HK-2 (cell line): Measurements from ENCODE around the gene SMIM32.

ENCODE experiments used
- DNase-seq: peaks from one replicate; pipeline ENCODE4 v3.0.0-alpha.2; 2018; ENCODE audit not compliant: unreplicated experiment

The SMIM32 gene

DNA sequence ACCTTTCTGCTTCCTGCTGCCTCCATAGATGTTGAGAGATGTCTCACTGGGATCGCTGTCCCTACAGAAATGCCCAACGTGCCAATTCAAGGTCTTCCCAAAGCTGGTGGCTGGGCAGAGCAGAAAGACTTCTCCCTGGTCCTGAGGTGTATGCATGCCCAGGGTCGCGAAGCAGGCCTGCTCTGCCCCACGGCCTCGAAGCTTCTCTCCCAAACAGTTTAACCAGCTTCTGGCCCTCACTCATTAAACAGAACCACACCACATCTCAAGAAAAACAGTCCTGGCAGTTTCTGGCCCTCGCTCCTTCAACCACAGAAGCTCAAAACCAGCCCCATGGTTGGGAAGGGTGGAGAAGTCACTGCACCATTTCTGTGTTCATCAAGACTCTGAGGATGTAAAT lies 14.7 kb upstream of the SMIM32 start:
- DNase-seq = no peak

DNA sequence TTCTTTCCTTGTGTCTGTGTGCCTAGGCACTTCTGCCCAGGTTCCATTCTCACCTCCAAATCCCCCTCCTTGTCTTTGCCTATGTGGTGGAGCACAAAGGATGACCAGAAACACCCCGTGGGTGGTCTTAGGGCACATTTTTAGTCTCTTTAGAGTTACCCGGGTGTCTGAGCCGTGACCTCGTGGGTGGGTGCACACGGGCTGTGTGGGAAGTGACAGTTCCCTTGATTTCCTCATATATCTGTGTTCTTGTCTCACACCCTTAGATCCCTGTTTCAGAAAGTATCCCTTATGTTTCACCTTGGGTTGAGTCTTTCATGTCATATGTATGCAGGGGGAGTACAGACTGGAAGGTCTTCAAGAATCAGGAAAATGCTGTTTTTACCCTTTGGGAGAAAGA lies 13.4 kb upstream of the SMIM32 start:
- no peak for DNase-seq

DNA sequence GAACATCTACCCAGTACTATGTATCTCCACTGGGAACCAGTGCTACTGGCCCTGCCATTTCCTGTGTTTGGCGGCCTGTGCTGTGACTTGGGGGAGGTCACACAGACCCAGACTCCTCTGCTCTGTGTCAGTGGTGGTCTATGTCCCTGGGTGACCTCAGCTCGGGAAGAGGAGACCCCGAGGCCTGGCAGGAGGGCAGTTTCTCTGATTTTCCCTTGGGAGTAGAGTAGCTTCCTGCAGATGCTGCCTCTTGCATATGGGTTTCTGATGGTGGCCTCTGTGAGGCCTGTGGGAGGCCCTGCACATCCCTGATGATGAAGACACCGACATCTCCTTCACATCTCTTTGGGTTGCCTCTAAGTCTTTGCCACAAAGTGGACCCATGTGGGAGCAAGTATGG lies 13.0 kb upstream of the SMIM32 start:
- no peak for DNase-seq

DNA sequence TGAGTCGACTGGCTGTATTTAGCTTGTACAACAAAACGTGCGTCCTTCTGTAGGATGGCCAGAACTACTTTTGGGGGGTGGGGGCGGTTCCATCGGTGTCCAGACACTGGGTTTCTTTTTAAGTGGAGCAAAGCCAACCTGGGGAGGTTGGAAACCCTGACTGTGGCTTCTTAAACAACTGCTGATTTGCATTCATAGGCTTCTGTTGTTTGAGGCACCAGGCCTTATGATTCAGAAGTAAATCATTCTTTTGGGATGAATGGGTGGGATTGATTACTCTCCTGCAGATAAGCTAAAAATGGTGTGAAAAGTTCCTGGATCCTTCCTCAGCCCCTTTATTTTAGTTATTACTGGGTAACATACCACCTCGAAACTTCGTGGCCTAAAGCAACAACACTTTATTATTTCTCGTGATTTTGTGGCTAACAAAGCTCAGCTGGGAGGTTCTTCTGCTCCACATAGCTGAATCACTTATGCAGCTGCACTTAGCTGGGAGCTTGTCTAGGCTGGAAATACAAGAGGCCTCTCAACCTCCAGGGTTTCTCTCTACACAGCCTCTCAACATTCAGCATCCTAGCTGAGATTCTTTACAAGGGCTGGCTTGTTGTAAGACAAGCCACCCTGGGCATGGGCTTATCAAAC lies 12.2 kb upstream of the SMIM32 start:
- no peak for DNase-seq

DNA sequence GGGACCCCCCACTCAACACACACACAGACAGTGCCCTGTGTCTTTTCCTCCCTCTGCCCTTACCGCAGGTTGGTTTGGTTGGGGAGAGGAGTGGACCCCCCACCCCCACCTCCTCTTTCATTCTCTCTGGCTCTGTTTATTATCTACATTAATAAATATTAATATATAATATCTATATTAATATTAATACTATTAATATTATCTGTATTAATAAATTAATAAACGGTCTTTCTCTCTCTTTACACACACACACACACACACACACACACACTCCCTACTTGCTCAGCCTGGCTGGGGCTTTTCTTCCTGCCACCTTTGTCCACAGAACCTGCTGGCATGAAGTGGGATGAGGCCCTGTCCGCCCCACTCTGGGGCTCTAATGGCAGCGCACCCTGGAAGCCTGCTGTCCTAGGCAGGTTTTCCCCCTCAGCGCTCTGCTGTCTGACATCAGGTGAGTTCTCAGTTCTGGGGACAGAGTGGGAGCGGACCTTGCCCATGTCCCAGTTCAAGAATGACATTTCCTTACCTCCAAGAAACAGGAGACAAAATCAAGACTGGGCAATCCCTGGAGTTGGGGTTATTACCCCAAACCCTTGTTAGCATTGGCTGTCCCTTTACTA lies 10.5 kb upstream of the SMIM32 start:
- DNase-seq = no peak

DNA sequence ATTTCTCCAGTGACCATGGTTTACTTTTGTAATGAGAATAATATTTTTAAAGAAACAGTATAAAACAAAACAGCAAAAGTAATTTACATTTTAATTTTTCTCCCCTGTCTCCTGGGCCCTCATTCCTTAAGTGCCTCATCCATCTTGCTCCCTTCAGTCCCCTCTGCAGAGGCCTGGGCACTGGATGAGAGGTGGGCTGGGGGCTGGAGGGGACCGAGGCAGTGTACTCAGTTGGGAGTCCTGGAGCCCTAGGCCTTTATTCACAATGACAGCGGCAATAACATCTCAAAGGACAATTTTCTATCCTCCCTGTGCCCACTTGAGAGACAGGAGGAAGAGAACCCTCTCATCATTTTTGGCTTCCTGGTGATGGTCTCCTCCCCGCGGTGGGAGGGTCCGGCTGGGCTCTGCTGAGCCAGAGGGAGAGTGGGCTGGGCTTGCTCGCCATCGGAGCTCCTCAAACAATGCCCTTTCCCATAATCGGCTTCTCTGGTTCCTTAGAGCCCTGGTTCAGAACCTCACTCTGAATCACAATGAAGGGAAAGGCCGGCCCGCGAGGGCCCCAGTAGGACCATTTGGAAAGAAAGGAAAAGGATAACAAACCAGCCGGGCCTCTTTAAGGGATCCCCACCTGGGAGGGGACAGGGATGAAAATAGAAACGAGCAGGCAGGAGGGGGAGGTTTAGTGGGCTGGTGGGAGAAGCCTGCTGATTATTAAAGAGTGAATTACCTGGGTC lies 9.7 kb upstream of the SMIM32 start:
- no peak for DNase-seq

DNA sequence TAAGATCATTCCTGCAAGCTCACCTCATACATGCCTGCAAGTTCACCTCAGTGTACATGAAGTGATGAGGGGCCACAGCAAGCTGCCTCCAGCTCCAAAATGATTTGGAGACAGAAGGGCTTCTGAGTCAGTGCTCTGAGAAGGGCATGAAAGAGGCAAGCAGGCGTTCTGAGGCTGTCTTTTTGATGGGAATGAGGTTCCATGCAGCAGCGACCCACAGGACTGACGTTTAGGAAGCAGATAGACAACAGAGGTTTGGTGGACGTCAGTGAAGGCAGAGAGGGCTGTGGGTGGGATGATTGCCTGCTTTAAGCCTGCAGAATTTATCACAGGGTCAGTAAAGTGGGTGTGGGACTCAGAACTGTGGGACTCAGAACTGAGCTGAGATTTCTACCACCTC lies 8.9 kb upstream of the SMIM32 start:
- no peak for DNase-seq

DNA sequence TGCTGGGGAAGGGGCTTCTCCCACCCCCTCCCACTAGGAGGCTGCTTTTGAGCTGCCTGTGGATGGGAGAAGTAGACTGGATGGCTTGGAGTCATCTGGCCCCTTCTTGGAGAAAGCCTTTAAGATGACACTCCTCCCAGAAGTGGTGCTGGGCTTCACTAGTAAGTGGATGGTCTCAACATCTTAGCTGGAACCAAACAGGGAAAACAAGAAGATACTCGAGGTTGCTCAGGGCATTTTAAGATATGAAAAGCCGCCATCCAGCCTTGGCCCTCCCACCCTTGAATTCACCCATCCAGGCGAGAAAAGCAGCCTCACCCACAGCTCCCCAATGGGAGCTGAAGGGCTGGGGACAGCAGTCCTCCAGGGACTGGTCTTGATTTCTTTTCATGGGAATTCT lies 7.8 kb upstream of the SMIM32 start:
- no peak for DNase-seq

DNA sequence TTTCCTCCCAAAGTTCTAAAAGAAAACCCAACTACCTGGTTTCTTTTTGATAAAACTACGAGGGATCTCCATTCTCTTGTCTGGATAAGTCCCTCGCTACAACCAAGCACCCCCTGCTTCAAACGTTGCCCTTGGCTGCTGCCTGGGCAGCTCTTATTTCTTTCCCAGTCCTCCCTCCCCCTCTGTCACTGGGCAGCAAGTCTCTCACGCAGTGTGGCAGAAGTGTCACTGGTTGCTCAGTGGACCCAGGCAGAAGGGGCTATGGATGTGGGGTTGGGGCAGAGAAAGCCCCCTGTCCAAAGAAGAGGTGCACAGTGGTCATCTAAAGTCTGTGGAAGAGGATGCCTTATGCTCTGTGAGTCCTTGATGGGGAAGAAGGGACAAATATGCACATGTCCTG lies 7.2 kb upstream of the SMIM32 start:
- no peak for DNase-seq

DNA sequence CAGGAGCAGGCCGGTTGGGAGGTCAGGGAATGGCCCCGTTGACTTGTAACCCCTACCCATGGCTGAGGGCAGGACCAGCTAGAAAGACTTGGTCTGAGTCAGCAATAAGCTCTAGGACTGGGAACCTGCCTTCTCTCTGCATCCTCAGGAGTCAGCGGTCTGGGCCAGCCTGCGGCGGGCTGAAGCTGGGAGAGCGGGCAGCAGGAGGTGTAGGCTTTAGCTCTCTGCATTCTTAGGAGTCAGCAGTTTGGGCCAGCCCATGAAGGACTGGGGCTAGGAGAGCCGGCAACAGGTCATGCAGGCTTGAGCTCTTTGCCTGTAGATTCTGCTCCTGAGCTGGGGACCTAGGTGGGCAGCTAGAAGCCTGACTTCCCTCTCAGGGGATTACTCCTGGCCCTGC lies 6.4 kb upstream of the SMIM32 start:
- DNase-seq = no peak

DNA sequence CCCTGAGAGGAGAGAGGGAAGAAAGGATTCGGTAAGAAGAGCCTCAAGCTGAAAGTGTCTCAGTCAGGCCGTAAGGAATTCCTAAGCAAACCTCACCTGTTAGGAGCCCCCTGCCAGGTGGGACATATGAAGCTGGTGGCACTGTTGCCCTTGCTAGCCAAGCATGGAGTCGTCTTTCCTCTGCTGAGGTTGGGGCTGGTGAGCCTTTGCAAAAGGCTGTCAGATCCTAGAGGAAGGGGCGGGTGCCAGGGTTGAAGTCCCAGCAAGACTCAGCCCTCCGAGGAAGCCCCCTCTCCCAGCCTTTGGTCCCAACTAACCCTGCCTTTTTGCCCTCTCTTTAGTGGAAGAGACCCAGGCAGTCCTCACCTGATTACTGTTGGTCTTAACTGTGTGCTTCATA lies 5.5 kb upstream of the SMIM32 start:
- DNase-seq = no peak

DNA sequence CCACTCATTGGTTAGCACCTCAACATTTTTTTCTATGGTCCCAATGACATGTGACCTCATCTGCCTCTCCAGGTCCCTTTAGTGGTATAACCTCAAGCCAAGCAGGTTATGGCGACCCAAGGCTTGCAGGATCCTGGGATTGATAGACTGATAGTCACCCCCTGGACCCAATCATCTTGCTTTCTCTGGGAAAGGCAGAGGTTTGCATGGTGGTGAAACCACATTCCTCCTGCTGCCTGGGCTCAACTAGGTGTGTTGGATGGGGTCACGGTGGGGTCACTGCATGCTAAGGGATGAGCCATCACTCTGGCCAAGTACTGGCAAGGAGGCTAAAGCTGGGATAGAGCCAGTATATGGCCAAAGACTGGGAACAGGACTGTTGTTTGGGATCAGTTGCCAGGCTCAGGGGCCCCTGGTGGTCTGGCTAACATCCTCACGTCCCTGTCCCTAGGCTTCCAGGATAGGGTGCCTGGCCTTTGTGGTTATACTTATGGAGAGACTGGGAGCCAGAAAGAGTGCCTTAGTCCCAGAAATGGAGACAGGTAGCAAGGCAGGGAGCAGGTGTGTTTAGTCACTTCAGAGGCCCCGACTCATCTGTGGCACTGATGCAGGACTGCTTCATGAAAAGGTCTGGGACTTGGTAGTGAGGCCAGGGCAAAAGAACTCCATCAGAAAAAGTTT lies 4.6 kb upstream of the SMIM32 start:
- DNase-seq = no peak

DNA sequence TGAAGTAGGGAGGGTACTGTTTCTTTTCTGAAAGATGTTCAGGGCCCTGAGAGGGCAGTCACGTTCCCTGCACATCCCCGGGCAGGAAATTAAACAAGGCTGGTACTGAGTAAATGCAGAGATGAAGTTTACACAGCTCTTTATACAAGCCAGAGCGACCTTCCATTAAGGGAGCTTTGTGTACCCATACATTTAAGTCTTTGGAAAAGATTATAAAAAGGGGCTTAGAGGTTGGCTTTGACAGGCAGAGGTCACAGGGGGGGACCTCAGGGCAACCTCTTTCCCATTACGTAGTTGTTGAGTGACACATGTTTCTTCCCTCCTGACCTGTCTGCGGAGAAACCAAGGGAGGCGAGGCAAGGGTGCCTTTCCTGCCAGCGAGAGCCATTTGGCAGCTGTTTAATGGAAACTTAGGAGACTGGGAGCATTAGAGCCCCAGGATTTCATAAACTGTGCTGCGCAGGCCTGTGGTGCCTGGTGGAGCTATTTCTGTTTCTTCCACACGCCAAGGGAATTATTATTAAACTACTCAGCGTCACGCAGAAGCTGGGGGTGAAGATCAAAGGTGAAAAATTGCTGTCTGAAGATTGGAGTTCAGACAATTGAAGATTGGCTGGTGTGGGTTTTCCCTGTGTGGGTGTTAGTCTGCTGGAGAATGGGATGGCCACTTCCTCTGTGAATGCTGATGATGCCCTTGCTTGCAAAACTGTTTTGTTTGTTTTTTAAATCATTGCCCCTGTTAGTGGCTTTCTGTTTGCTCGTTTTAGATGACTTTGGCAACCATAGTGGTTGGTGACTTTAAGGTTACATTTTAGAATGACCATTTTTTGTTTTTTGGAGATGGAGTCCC lies 3.2 kb upstream of the SMIM32 start:
- DNase-seq = no peak

DNA sequence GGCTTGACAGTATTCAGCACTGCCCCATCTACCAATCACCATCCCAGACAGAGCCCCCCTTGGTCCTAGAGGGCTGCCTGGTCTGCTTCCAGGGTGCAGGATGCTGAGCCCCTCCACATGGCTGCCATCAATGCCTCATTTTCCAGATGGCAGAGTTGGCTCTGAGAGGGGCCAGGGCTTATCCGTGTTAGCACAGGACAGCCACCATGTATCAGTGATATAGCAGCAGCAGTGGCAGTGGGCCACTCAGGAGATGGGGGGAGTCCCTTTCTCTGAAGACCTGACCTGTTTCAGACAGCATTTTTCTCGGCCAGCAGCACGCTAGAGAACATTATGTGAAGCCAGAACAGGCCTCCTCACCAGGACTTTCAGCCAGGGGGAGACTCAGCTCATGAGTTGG lies 1.6 kb upstream of the SMIM32 start:
- DNase-seq = no peak

DNA sequence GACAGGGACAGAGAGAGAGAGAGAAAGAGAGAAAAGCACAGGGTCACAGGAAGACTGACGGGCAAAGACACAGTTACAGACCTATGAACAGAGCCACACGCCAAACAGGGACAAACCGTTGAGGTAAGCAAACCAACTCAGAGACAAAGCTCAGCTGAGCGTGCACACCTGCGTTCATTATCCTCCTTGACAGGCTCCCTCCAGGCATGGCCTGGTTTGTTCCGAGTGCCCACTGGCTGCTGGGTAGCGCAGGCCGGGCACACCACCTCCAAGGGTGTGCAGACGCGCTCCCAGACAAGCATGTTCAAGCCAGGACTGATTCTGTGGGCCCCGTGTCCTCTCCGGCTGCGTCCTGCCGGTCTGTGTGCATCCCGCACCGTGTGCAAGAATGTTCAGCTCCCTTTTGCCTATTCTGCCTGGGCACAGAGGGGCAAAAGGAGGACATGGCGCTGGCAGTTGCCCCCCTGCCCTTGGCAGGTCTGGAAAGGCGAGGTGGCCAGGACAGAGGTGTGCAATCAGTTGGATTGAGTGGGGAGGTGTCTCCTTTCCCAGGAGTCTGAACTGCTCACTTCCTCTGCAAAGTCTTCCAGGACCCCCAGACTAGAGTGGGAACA lies 467 bp upstream of the SMIM32 start:
- no peak for DNase-seq

DNA sequence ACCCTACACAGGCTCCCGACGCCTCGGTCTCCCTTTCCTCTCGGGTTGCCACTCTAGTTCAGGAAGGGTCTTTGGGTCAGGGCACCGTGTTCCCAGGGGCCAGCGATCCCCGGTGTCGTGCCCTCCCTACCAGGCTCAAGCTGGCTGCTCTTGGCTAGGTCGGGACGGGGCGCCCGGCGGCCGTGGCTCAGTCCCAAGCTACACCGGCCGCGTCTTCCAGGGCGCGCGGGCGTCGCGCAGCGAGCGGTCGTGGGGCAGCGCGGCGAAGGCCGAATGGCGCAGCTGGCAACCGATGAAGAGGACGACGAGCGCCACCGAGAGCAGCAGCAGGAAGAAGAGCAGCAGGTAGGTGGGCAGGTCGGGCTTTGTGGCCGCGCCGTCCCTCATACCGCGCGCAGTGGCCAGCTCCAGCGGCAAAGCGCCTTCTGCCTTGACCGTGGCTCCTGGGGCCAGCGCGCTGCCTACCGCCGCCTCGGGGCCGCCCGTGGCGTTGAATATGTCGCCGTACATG lies 892 bp downstream of the SMIM32 start:
- DNase-seq = no peak

DNA sequence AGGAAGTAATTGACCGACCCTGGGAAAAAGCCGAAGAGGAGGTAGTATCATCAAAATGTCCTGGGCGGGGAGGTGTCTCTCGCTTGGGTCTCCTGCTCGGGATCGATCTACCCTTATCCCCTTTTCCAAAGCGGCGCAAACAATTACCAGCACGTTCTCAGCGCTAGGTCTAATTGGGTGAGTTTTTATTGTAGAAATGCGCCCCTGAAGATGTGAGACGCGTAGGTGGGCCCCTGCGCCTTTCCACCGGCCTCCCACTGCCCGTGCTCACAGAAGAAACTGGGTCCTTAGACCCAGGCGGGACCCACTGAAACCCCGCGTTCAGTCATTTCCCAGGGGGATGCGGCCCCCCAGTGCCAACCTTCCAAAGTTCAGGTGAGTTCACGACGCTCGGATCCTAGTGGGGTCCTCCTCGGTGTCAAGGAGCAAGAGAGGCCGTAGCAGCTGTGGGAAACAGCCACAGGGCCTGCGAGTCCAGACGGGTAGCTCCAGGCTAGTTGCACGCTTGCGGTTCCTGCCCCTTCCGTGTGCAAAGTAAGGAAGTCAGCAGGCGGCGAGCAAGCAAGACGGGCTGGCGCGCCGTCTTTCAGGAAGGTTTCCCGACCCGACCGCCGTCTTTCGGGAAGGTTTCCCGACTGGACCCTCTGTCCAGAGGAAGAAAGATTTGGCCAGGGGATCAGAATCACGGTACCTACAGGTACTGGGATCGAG lies 1.5 kb downstream of the SMIM32 start:
- DNase-seq = no peak

DNA sequence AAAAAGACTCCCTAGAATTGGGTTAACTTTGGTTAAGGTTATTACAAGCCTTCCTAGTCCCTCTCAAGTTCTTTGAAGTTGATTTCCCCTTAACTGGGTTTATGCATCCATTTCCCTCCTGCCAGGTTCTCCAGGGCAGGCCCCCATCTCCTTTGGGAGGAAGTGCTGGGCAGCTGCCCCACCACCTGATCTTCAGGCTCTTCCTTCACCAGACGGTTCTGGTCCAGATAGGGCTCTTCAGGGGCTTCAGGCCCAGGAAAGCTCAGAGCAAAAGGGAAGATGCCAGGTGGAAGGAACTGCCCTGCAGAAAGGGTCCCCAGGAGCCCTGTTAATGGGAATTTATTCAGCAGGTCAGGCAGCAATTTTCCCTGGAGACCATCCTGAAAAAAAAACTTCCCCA lies 2.1 kb downstream of the SMIM32 start:
- DNase-seq = no peak

DNA sequence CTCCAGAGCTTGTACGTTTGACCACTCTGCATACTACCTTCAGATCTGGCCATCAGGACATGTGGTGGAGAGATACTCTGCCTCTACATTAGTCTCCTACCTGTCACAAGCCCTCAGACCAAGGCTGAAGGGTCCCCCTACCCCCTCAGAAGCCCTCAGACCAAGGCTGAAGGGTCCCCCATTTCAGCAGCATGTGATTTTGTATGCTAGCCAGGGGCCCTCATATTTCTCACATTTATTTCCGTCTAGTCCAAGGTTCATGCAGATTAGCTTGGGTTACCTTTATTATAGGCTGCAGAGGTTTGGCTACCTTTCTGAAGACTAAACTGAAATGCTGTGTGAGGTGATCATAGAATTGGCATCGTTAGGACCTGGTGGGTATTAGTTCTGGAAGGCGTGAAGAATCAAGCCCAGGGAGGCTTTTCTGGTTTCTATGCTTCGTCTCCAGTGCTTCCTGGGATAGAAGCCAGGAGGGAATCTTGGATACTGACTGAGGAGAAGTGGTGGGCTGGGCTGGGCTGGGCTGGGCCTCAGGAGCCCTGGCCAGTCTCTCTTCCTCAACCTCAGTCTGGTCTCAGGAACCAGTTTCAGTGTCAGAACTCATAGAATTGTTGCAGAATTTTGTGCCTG lies 2.8 kb downstream of the SMIM32 start:
- no peak for DNase-seq

DNA sequence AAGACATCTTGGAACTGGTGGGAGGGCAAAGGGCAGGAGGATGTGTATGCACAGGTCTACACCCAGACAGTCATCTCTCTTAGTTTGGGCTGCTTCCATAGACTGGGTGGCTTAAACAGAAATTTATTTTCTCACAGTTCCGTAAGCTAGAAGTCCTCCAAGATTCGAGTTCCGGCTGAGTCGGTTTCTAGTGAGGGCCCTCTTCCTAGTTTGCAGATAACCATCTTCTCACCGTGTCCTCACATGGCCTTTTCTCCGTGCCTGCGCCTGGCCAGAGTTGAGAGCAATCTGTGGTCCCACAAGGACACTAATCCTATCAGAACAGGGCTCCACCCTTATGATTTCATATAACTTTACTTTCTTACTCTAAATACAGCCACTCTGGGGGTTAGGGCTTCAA lies 4.1 kb downstream of the SMIM32 start:
- no peak for DNase-seq
